HepG2 (cell line): ENCODE data around the gene TUT7. TPM values are rescaled to one million over a fixed set of nuclear protein-coding genes. Genes with fewer than 3 reads are reported as not detected.

Experiments
- ATAC-seq: fragments of 200-7000 bp; cut with Tn5 transposase; 3 replicates; pipeline ENCODE4 v1.9.1; 2020; ENCODE audit warnings: mild to moderate bottlenecking, moderate library complexity
- BruUV-seq: library from RNA; stranded (reverse); fragments of 400-500 nt; replicated peaks from 2 replicates; lab custom pipeline; 2021; lab: Mats Ljungman, UMichigan
- CTCF ChIA-PET: fragments of 300-600 bp; formaldehyde crosslinking; extraction: SDS; loops from one replicate; lab custom pipeline; 2021; ENCODE audit warnings: low total read pairs, inconsistent platforms, low intra/inter-chr PET ratio; lab: Yijun Ruan, JAX
- POLR2A ChIA-PET: fragments of 350-600 bp; sonication (Branson Sonifier 250); formaldehyde crosslinking; loops from one replicate; lab custom pipeline; 2020; ENCODE audit warnings: antibody characterized with exemption, inconsistent platforms; lab: Yijun Ruan, JAX
- DNase-seq: peaks from one replicate; pipeline ENCODE4 v3.0.0-alpha.2; 2015; ENCODE audit warnings: low spot score
- FAIRE-seq: peaks from 3 replicates; lab custom pipeline; 2011; peaks lifted over from hg19 to GRCh38; lab: Jason Lieb, UNC
- H2AFZ ChIP-seq: one replicate; pipeline ENCODE4 v1.6.1; 2011; ENCODE audit warnings: low read length, inconsistent platforms
- H3K27ac ChIP-seq: fragments of 300-600 bp; 3 replicates; pipeline ENCODE4 v1.8.0; 2011; ENCODE audit warnings: mixed run types, mild to moderate bottlenecking, mixed read lengths, low read length, inconsistent platforms; ENCODE audit not compliant: insufficient read depth; ENCODE audit errors: extremely low read length
- H3K27me3 ChIP-seq, 2 experiments: fragments of 200-600 bp in 1 of 2; 2 replicates in 1 of 2; 3 replicates in 1 of 2; pipeline versions ENCODE4 v1.6.0 to v1.8.0; 2011; ENCODE audit warnings: low read length in 2 of 2, mild to moderate bottlenecking in 2 of 2, moderate library complexity in 2 of 2, inconsistent platforms in 1 of 2; ENCODE audit not compliant: insufficient read depth in 2 of 2, control insufficient read depth in 1 of 2
- H3K36me3 ChIP-seq, 2 experiments: fragments of 200-600 bp in 1 of 2; replicated peaks in 1 of 2; 2 replicates in 1 of 2; 3 replicates in 1 of 2; pipeline versions ENCODE4 v1.5.1 to v1.8.0; 2011; ENCODE audit warnings: low read length in 2 of 2, inconsistent platforms in 1 of 2; ENCODE audit not compliant: insufficient read depth in 2 of 2, control insufficient read depth in 1 of 2
- H3K4me1 ChIP-seq: 2 replicates; pipeline ENCODE4 v1.5.1; 2012; ENCODE audit warnings: low read length, inconsistent platforms; ENCODE audit not compliant: insufficient read depth
- H3K4me2 ChIP-seq: 2 replicates; pipeline ENCODE4 v1.6.0; 2011; ENCODE audit warnings: low read depth, low read length, inconsistent platforms
- H3K4me3 ChIP-seq, 3 experiments: fragments of 200-600 bp in 1 of 3; sonication (generic), shearing (Covaris generic) in 1 of 3; replicated peaks in 1 of 3; 2 replicates each; pipeline ENCODE4 v1.5.1; 2011 to 2016; ENCODE audit warnings: low read length in 3 of 3, inconsistent platforms in 2 of 3, low read depth in 2 of 3, mild to moderate bottlenecking in 2 of 3, control low read depth in 1 of 3, mixed read lengths in 1 of 3; ENCODE audit not compliant: insufficient read depth in 1 of 3
- H3K79me2 ChIP-seq: one replicate; pipeline ENCODE4 v1.6.1; 2011; ENCODE audit warnings: low read length, inconsistent platforms; ENCODE audit not compliant: insufficient read depth
- H3K9ac ChIP-seq: 2 replicates; pipeline ENCODE4 v1.6.0; 2011; ENCODE audit warnings: mild to moderate bottlenecking, low read depth, low read length, inconsistent platforms; ENCODE audit not compliant: insufficient read depth
- H3K9me3 ChIP-seq: 2 replicates; pipeline ENCODE4 v1.5.1; 2012; ENCODE audit warnings: mild to moderate bottlenecking, low read length
- H4K20me1 ChIP-seq: 2 replicates; pipeline ENCODE4 v1.6.0; 2011; ENCODE audit warnings: inconsistent platforms, mild to moderate bottlenecking, low read length, moderate library complexity; ENCODE audit not compliant: insufficient read depth
- ARID2 ChIP-seq: sonication (generic); formaldehyde crosslinking; IDR thresholded peaks from 2 replicates; pipeline ENCODE4 v1.8.1; 2022; ENCODE audit warnings: mild to moderate bottlenecking, missing genetic modification reagents, borderline replicate concordance
- ATF7 ChIP-seq, 2 experiments: fragments of 450-650 bp in 1 of 2; sonication (generic) in 1 of 2; formaldehyde crosslinking in 1 of 2; IDR thresholded peaks; 2 replicates each; pipeline versions ENCODE4 v1.4.0 to v1.6.1; 2016 to 2020; ENCODE audit warnings: antibody characterized with exemption in 1 of 2, mild to moderate bottlenecking in 1 of 2, missing genetic modification reagents in 1 of 2
- NKX3-1 ChIP-seq: sonication (generic); formaldehyde crosslinking; IDR thresholded peaks from 2 replicates; pipeline ENCODE4 v1.5.0; 2020; ENCODE audit warnings: missing genetic modification reagents
- PAWR ChIP-seq: sonication (generic); formaldehyde crosslinking; IDR thresholded peaks from 2 replicates; pipeline ENCODE4 v1.4.0; 2020; ENCODE audit warnings: missing genetic modification reagents, mild to moderate bottlenecking, borderline replicate concordance
- RBAK ChIP-seq: sonication (generic); formaldehyde crosslinking; IDR thresholded peaks from 2 replicates; pipeline ENCODE4 v1.5.1; 2020; ENCODE audit warnings: mild to moderate bottlenecking, missing genetic modification reagents
- SMARCE1 ChIP-seq: fragments of 450-650 bp; IDR thresholded peaks from 2 replicates; pipeline ENCODE4 v1.6.1; 2017; ENCODE audit warnings: borderline replicate concordance
- WGBS: methylation state at CpG from one replicate; pipeline ENCODE4 v1.1.6; 2017; ENCODE audit warnings: low lambda C conversion rate; 5-methylcytosine and 5-hydroxymethylcytosine counted together
- in situ Hi-C: cut with HindIII; loops from 2 replicates; pipeline ENCODE4 v1.10.0; 2017; ENCODE audit warnings: low pct_unique_long_range_greater_than_20kb; ENCODE audit not compliant: extremely low pct_ligation_motif_present
- intact Hi-C: fragments of 100-400 bp; cut with micrococcal nuclease; formaldehyde crosslinking; loops from one replicate; pipeline ENCODE4 v1.10.0; 2022; ENCODE audit not compliant: unreplicated experiment
- polyA plus RNA-seq, 8 experiments: library from polyadenylated mRNA; depleted of rRNA in 3 of 8; stranded (reverse) in 7 of 8; unstranded in 1 of 8; fragments of >200 nt; fragmentation: Illumina TruSeq in 4 of 8; extraction: Trizol in 4 of 8; gene quantifications; 2 replicates each; pipeline versions ENCODE4 v1.2.1 to v1.2.3, GENCODE V29; 2011 to 2016; ENCODE audit warnings: low read depth in 4 of 8, missing spikeins in 1 of 8, mixed read lengths in 1 of 8; ENCODE audit not compliant: insufficient read depth in 1 of 8
- total RNA-seq, 5 experiments: library from RNA; depleted of rRNA; stranded (reverse); fragments of >200 nt; fragmentation: Illumina TruSeq; extraction: Trizol; gene quantifications; 2 replicates each; pipeline ENCODE4 v1.2.3, GENCODE V29; 2016; ENCODE audit warnings: low read depth in 1 of 5
- TF ChIP-seq, protein P1 (sequence below): sonication (generic); formaldehyde crosslinking; IDR thresholded peaks from 2 replicates; pipeline ENCODE4 v1.4.0; 2020; ENCODE audit warnings: missing genetic modification reagents, borderline replicate concordance
- TF ChIP-seq, protein P2 (sequence below): sonication (generic); formaldehyde crosslinking; IDR thresholded peaks from 2 replicates; pipeline ENCODE4 v1.4.0; 2020; ENCODE audit warnings: missing genetic modification reagents; ENCODE audit errors: not compliant biosample characterization
- TF ChIP-seq, protein P3 (sequence below), 2 experiments: IDR thresholded peaks; 2 replicates each; pipeline ENCODE4 v1.6.1; 2011 to 2012; ENCODE audit warnings: low read length in 2 of 2, borderline replicate concordance in 1 of 2, low read depth in 1 of 2, mild to moderate bottlenecking in 1 of 2, moderate library complexity in 1 of 2
- TF ChIP-seq, protein P4 (sequence below): sonication (generic); formaldehyde crosslinking; IDR thresholded peaks from 2 replicates; pipeline ENCODE4 v1.9.0; 2021; ENCODE audit warnings: mild to moderate bottlenecking, missing genetic modification reagents

TUT7 gene
- total and polyA plus RNA-seq, 2 of the 13 experiments (the other 11 are each of a cell fraction or from before 2014, with no cell fraction given): 12.0 to 19.4 TPM

DNA sequence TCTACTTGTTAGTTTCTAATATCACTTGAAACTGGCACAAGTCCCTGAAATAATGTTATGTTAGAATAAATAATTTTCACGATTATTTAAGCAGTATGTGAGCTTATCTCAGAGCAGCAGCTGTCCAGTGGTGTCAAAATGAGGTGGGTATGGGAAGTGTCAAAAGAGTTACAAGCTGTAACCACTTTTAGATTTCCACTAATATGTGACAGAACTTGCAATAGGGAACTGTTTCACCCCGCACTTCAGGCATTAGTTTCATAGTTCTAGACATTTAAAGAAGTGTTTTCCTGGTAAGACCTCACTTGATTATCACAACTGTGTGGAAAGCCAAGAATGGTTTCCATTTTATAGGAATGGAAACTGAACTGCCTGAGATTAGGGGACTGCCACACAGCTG, 68.9 kb downstream of the TUT7 start:
- intact Hi-C loops (loop anchor here (5.0 to 10.0 kb wide), 3 partner anchors 67 to 1037 kb away; partner anchors contain the start of gene TUT7), in situ Hi-C loops (loop anchor here (10.0 kb wide), 1 partner anchor 340 kb away; the partner anchor contains the start of gene NAA35)
- Histone ChIP-seq H3K9me3 (no peaks in the 10 kb centered on the region), H2AFZ (no peak overlapping the region), H4K20me1 (no peaks in the 10 kb centered on the region; the same call in 1 of the 2 replicates), H3K79me2 (peaks cover 15% of the 10 kb centered on the region), H3K4me3 (no peak overlapping the region), H3K27me3 (no peaks in the 10 kb centered on the region), H3K9ac (no peak overlapping the region), H3K27ac (no peak overlapping the region), H3K4me2 (no peak overlapping the region), H3K36me3 (0 out of 5 replicates have a peak, but pooled peaks cover 0 to 2% of the 10 kb centered on the region in 2 experiments), H3K4me1 (peaks cover 30% of the 10 kb centered on the region)
- ATAC-seq (no peak), FAIRE-seq (no peak), DNase-seq (no peak)
- no peak for TF ChIP-seq NKX3-1
- TF ChIP-seq, protein P1, sequence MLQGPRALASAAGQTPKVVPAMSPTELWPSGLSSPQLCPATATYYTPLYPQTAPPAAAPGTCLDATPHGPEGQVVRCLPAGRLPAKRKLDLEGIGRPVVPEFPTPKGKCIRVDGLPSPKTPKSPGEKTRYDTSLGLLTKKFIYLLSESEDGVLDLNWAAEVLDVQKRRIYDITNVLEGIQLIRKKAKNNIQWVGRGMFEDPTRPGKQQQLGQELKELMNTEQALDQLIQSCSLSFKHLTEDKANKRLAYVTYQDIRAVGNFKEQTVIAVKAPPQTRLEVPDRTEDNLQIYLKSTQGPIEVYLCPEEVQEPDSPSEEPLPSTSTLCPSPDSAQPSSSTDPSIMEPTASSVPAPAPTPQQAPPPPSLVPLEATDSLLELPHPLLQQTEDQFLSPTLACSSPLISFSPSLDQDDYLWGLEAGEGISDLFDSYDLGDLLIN (CRISPR knock-in tag): no peak
- TF ChIP-seq, protein P2, sequence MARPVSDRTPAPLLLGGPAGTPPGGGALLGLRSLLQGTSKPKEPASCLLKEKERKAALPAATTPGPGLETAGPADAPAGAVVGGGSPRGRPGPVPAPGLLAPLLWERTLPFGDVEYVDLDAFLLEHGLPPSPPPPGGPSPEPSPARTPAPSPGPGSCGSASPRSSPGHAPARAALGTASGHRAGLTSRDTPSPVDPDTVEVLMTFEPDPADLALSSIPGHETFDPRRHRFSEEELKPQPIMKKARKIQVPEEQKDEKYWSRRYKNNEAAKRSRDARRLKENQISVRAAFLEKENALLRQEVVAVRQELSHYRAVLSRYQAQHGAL (CRISPR knock-in tag): no peak
- no peak for TF ChIP-seq ATF7 (IDR thresholded peaks at IDR 0.05)
- TF ChIP-seq ATF7 (CRISPR knock-in tag; IDR thresholded peaks at IDR 0.05): no peak
- TF ChIP-seq SMARCE1: no peak
- TF ChIP-seq, protein P3, sequence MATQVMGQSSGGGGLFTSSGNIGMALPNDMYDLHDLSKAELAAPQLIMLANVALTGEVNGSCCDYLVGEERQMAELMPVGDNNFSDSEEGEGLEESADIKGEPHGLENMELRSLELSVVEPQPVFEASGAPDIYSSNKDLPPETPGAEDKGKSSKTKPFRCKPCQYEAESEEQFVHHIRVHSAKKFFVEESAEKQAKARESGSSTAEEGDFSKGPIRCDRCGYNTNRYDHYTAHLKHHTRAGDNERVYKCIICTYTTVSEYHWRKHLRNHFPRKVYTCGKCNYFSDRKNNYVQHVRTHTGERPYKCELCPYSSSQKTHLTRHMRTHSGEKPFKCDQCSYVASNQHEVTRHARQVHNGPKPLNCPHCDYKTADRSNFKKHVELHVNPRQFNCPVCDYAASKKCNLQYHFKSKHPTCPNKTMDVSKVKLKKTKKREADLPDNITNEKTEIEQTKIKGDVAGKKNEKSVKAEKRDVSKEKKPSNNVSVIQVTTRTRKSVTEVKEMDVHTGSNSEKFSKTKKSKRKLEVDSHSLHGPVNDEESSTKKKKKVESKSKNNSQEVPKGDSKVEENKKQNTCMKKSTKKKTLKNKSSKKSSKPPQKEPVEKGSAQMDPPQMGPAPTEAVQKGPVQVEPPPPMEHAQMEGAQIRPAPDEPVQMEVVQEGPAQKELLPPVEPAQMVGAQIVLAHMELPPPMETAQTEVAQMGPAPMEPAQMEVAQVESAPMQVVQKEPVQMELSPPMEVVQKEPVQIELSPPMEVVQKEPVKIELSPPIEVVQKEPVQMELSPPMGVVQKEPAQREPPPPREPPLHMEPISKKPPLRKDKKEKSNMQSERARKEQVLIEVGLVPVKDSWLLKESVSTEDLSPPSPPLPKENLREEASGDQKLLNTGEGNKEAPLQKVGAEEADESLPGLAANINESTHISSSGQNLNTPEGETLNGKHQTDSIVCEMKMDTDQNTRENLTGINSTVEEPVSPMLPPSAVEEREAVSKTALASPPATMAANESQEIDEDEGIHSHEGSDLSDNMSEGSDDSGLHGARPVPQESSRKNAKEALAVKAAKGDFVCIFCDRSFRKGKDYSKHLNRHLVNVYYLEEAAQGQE (IDR thresholded peaks at IDR 0.05; ENCODE audit: borderline replicate concordance in 1 of 2, low read depth in 1 of 2, low read length in 2 of 2): no peak
- TF ChIP-seq ARID2 (CRISPR knock-in tag): no peak
- TF ChIP-seq PAWR (CRISPR knock-in tag): no peak
- TF ChIP-seq RBAK (CRISPR knock-in tag): no peak
- TF ChIP-seq, protein P4, sequence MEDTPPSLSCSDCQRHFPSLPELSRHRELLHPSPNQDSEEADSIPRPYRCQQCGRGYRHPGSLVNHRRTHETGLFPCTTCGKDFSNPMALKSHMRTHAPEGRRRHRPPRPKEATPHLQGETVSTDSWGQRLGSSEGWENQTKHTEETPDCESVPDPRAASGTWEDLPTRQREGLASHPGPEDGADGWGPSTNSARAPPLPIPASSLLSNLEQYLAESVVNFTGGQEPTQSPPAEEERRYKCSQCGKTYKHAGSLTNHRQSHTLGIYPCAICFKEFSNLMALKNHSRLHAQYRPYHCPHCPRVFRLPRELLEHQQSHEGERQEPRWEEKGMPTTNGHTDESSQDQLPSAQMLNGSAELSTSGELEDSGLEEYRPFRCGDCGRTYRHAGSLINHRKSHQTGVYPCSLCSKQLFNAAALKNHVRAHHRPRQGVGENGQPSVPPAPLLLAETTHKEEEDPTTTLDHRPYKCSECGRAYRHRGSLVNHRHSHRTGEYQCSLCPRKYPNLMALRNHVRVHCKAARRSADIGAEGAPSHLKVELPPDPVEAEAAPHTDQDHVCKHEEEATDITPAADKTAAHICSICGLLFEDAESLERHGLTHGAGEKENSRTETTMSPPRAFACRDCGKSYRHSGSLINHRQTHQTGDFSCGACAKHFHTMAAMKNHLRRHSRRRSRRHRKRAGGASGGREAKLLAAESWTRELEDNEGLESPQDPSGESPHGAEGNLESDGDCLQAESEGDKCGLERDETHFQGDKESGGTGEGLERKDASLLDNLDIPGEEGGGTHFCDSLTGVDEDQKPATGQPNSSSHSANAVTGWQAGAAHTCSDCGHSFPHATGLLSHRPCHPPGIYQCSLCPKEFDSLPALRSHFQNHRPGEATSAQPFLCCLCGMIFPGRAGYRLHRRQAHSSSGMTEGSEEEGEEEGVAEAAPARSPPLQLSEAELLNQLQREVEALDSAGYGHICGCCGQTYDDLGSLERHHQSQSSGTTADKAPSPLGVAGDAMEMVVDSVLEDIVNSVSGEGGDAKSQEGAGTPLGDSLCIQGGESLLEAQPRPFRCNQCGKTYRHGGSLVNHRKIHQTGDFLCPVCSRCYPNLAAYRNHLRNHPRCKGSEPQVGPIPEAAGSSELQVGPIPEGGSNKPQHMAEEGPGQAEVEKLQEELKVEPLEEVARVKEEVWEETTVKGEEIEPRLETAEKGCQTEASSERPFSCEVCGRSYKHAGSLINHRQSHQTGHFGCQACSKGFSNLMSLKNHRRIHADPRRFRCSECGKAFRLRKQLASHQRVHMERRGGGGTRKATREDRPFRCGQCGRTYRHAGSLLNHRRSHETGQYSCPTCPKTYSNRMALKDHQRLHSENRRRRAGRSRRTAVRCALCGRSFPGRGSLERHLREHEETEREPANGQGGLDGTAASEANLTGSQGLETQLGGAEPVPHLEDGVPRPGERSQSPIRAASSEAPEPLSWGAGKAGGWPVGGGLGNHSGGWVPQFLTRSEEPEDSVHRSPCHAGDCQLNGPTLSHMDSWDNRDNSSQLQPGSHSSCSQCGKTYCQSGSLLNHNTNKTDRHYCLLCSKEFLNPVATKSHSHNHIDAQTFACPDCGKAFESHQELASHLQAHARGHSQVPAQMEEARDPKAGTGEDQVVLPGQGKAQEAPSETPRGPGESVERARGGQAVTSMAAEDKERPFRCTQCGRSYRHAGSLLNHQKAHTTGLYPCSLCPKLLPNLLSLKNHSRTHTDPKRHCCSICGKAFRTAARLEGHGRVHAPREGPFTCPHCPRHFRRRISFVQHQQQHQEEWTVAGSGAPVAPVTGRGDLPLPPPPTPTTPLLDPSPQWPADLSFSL (CRISPR knock-in tag): no peak
- POLR2A ChIA-PET: no interaction called here
- no TSS peak for BruUV-seq
- 90% methylated on average over 2 of the region's 2 CpGs for WGBS
- CTCF ChIA-PET: no interaction called here
